H1 (cell line): ENCODE data around the gene RALGAPB. TPM values are rescaled to one million over a fixed set of nuclear protein-coding genes. Genes with fewer than 3 reads are reported as not detected.

Source experiments
- CTCF ChIA-PET: fragments of 300-600 bp; sonication (Branson Sonifier 250); formaldehyde crosslinking; loops from one replicate; lab custom pipeline; 2021; ENCODE audit not compliant: partially characterized antibody; lab: Charles Lee
- POLR2A ChIA-PET: fragments of 300-600 bp; sonication (Branson Sonifier 250); formaldehyde crosslinking; loops from one replicate; lab custom pipeline; 2021; ENCODE audit warnings: inconsistent platforms; ENCODE audit not compliant: partially characterized antibody; lab: Charles Lee
- DNase-seq, 2 experiments: peaks; one replicate each; pipeline versions ENCODE4 v3.0.0 to v3.0.0-alpha.2; 2010 to 2022; ENCODE audit warnings: low spot score in 2 of 2, low read depth in 1 of 2, mixed read lengths in 1 of 2
- FAIRE-seq: peaks from 2 replicates; lab custom pipeline; 2011; peaks lifted over from hg19 to GRCh38; lab: Jason Lieb, UNC
- H2AFZ ChIP-seq: 2 replicates; pipeline ENCODE4 v1.8.1; 2012; ENCODE audit warnings: low read length, inconsistent platforms
- H2AK5ac ChIP-seq: 2 replicates; pipeline ENCODE4 v1.6.1; 2013; ENCODE audit warnings: low read depth, low read length
- H2BK120ac ChIP-seq: replicated peaks from 2 replicates; pipeline ENCODE3; 2013; ENCODE audit warnings: low read depth, low read length, inconsistent platforms
- H2BK12ac ChIP-seq: 2 replicates; pipeline ENCODE4 v1.6.1; 2013; ENCODE audit warnings: low read depth, low read length
- H2BK15ac ChIP-seq: 2 replicates; pipeline ENCODE4 v1.6.1; 2013; ENCODE audit warnings: low read length
- H2BK20ac ChIP-seq: 2 replicates; pipeline ENCODE4 v1.6.1; 2013; ENCODE audit warnings: low read length
- H2BK5ac ChIP-seq: 2 replicates; pipeline ENCODE4 v1.6.1; 2013; ENCODE audit warnings: low read depth, low read length
- H3K14ac ChIP-seq: 2 replicates; pipeline ENCODE4 v1.6.1; 2013; ENCODE audit warnings: inconsistent platforms; ENCODE audit not compliant: insufficient read length
- H3K18ac ChIP-seq: 2 replicates; pipeline ENCODE4 v1.6.1; 2013; ENCODE audit warnings: low read length; ENCODE audit errors: extremely low read depth
- H3K23ac ChIP-seq: 2 replicates; pipeline ENCODE4 v1.6.1; 2013; ENCODE audit warnings: inconsistent platforms; ENCODE audit not compliant: insufficient read length
- H3K23me2 ChIP-seq: 2 replicates; pipeline ENCODE4 v1.6.1; 2013; ENCODE audit warnings: low read depth, low read length
- H3K27ac ChIP-seq: 2 replicates; pipeline ENCODE4 v1.6.1; 2011; ENCODE audit warnings: low read depth, low read length, inconsistent platforms
- H3K27me3 ChIP-seq, 4 experiments: replicated peaks in 1 of 4; 1 replicate in 1 of 4; 2 replicates in 3 of 4; pipeline versions ENCODE4 v1.6.1 to v1.8.1; 2011 to 2013; ENCODE audit warnings: low read length in 3 of 4, mild to moderate bottlenecking in 3 of 4, inconsistent platforms in 2 of 4, mixed read lengths in 2 of 4, moderate library complexity in 1 of 4; ENCODE audit not compliant: control insufficient read depth in 3 of 4, insufficient read depth in 3 of 4; ENCODE audit errors: extremely low read depth in 1 of 4
- H3K36me3 ChIP-seq, 4 experiments: 2 replicates each; pipeline versions ENCODE4 v1.6.1 to v1.8.1; 2011 to 2013; ENCODE audit warnings: mild to moderate bottlenecking in 4 of 4, low read length in 3 of 4, moderate library complexity in 2 of 4, control low read depth in 1 of 4, inconsistent platforms in 1 of 4; ENCODE audit not compliant: insufficient read depth in 4 of 4, control insufficient read depth in 2 of 4
- H3K4ac ChIP-seq: replicated peaks from 2 replicates; pipeline ENCODE3; 2013; ENCODE audit warnings: low read length, low read depth, mixed read lengths, inconsistent platforms; ENCODE audit not compliant: insufficient read length
- H3K4me1 ChIP-seq, 4 experiments: replicated peaks in 1 of 4; 1 replicate in 1 of 4; 2 replicates in 3 of 4; pipeline versions ENCODE4 v1.6.1 to v1.8.1; 2011 to 2013; ENCODE audit warnings: low read length in 3 of 4, inconsistent platforms in 2 of 4, mixed read lengths in 1 of 4; ENCODE audit not compliant: insufficient read depth in 4 of 4, control insufficient read depth in 3 of 4
- H3K4me2 ChIP-seq, 2 experiments: 2 replicates each; pipeline versions ENCODE4 v1.6.1 to v1.8.1; 2011 to 2013; ENCODE audit warnings: low read depth in 2 of 2, low read length in 2 of 2, control low read depth in 1 of 2, inconsistent platforms in 1 of 2, mild to moderate bottlenecking in 1 of 2; ENCODE audit not compliant: insufficient read depth in 1 of 2
- H3K4me3 ChIP-seq, 4 experiments: fragments of 200-600, 300-600 bp in 1 of 4; sonication (generic), shearing (Covaris generic), sonication (Bioruptor Twin) in 1 of 4; 2 replicates each; pipeline versions ENCODE4 v1.5.1 to v1.8.1; 2011 to 2016; ENCODE audit warnings: low read length in 4 of 4, low read depth in 3 of 4, control low read depth in 2 of 4, inconsistent platforms in 2 of 4, mild to moderate bottlenecking in 2 of 4, mixed read lengths in 1 of 4, moderate library complexity in 1 of 4; ENCODE audit not compliant: insufficient read depth in 2 of 4; ENCODE audit errors: extremely low read depth in 1 of 4
- H3K56ac ChIP-seq: replicated peaks from 2 replicates; pipeline ENCODE3; 2013; ENCODE audit warnings: low read depth, mild to moderate bottlenecking, mixed read lengths, low read length, inconsistent platforms; ENCODE audit not compliant: insufficient read length
- H3K79me1 ChIP-seq: 2 replicates; pipeline ENCODE4 v1.6.1; 2013; ENCODE audit warnings: low read depth, low read length, control low read depth
- H3K79me2 ChIP-seq, 2 experiments: 2 replicates each; pipeline versions ENCODE4 v1.6.1 to v1.8.1; 2012 to 2013; ENCODE audit warnings: low read length in 2 of 2, mild to moderate bottlenecking in 2 of 2, inconsistent platforms in 1 of 2; ENCODE audit not compliant: insufficient read depth in 2 of 2, control insufficient read depth in 1 of 2
- H3K9ac ChIP-seq, 4 experiments: replicated peaks in 1 of 4; 1 replicate in 1 of 4; 2 replicates in 3 of 4; pipeline versions ENCODE4 v1.6.1 to v1.8.1; 2011 to 2013; ENCODE audit warnings: low read depth in 3 of 4, low read length in 3 of 4, control low read depth in 2 of 4, mild to moderate bottlenecking in 2 of 4, moderate library complexity in 2 of 4, inconsistent platforms in 1 of 4; ENCODE audit errors: extremely low read depth in 1 of 4
- H3K9me3 ChIP-seq, 2 experiments: 2 replicates each; pipeline versions ENCODE4 v1.6.1 to v1.8.1; 2012 to 2013; ENCODE audit warnings: mild to moderate bottlenecking in 2 of 2, moderate library complexity in 2 of 2, control low read depth in 1 of 2, inconsistent platforms in 1 of 2, low read depth in 1 of 2, low read length in 1 of 2, mixed read lengths in 1 of 2; ENCODE audit not compliant: insufficient read depth in 2 of 2
- H4K20me1 ChIP-seq, 2 experiments: replicated peaks in 1 of 2; 2 replicates each; pipeline versions ENCODE3 to v1.8.1; 2011 to 2013; ENCODE audit warnings: inconsistent platforms in 2 of 2, low read length in 2 of 2, mild to moderate bottlenecking in 1 of 2; ENCODE audit not compliant: insufficient read depth in 2 of 2, control insufficient read depth in 1 of 2
- H4K5ac ChIP-seq: 2 replicates; pipeline ENCODE4 v1.6.1; 2013; ENCODE audit warnings: low read length, low read depth, mixed read lengths, inconsistent platforms; ENCODE audit not compliant: insufficient read length
- H4K8ac ChIP-seq: 2 replicates; pipeline ENCODE4 v1.8.0; 2013; ENCODE audit warnings: mild to moderate bottlenecking, moderate library complexity, low read length, inconsistent platforms; ENCODE audit not compliant: insufficient read depth; ENCODE audit errors: extremely low read depth
- H4K91ac ChIP-seq: replicated peaks from 2 replicates; pipeline ENCODE3; 2013; ENCODE audit warnings: low read length, mixed read lengths, inconsistent platforms; ENCODE audit not compliant: insufficient read length
- BRCA1 ChIP-seq: IDR thresholded peaks from 2 replicates; pipeline ENCODE4 v1.6.1; 2012; ENCODE audit warnings: low read depth, low read length, improper control_type of control experiment
- CBX8 ChIP-seq: fragments of 300-800, 300-1000 bp; sonication (generic); IDR thresholded peaks from 2 replicates; pipeline ENCODE4 v1.7.1; 2016; ENCODE audit warnings: low read depth, low read length, borderline replicate concordance
- CHD2 ChIP-seq: IDR thresholded peaks from 2 replicates; pipeline ENCODE4 v1.6.1; 2012; ENCODE audit warnings: low read length, improper control_type of control experiment
- CTBP2 ChIP-seq: IDR thresholded peaks from 2 replicates; pipeline ENCODE4 v1.7.0; 2011; ENCODE audit warnings: borderline replicate concordance, mild to moderate bottlenecking, moderate library complexity, mixed read lengths, low read length; ENCODE audit not compliant: insufficient read depth, insufficient read length
- EP300 ChIP-seq, 2 experiments: IDR thresholded peaks; 1 replicate in 1 of 2; 2 replicates in 1 of 2; pipeline ENCODE4 v1.6.1; 2011 to 2012; ENCODE audit warnings: low read depth in 2 of 2, low read length in 2 of 2, mild to moderate bottlenecking in 2 of 2, borderline replicate concordance in 1 of 2, inconsistent platforms in 1 of 2, moderate library complexity in 1 of 2
- EZH2 ChIP-seq: fragments of 200-600 bp; sonication (generic); IDR thresholded peaks from 2 replicates; pipeline ENCODE4 v1.7.1; 2012; ENCODE audit warnings: low read depth, mild to moderate bottlenecking, moderate library complexity, low read length, inconsistent platforms; ENCODE audit not compliant: severe bottlenecking
- JUN ChIP-seq: IDR thresholded peaks from 2 replicates; pipeline ENCODE4 v1.6.1; 2011; ENCODE audit warnings: low read depth, mild to moderate bottlenecking, improper control_type of control experiment, low read length
- KDM4A ChIP-seq: IDR thresholded peaks from one replicate; pipeline ENCODE4 v1.7.1; 2012; ENCODE audit warnings: low read depth, mild to moderate bottlenecking, moderate library complexity, low read length, inconsistent platforms; ENCODE audit not compliant: severe bottlenecking
- KDM5A ChIP-seq: fragments of 200-600 bp; IDR thresholded peaks from 2 replicates; pipeline ENCODE4 v1.7.1; 2012; ENCODE audit warnings: mild to moderate bottlenecking, low read length, inconsistent platforms, mixed read lengths
- MAFK ChIP-seq: IDR thresholded peaks from 2 replicates; pipeline ENCODE4 v1.6.1; 2012; ENCODE audit warnings: low read depth, mild to moderate bottlenecking, improper control_type of control experiment, low read length
- MAX ChIP-seq: IDR thresholded peaks from 2 replicates; pipeline ENCODE4 v1.6.1; 2012; ENCODE audit warnings: inconsistent platforms
- WGBS, 2 experiments: shearing (Covaris generic) in 1 of 2; methylation state at CpG; one replicate each; pipeline versions ENCODE4 v1.1.6 to v1.1.7; 2013 to 2015; ENCODE audit warnings: low lambda C conversion rate in 2 of 2, mixed read lengths in 2 of 2, inconsistent platforms in 1 of 2, low coverage in 1 of 2, missing lambda C conversion rate in 1 of 2; ENCODE audit not compliant: insufficient replicate concordance in 2 of 2, insufficient coverage in 1 of 2, insufficient read length in 1 of 2; ENCODE audit errors: extremely low coverage in 1 of 2, missing lambda C conversion rate in 1 of 2; 5-methylcytosine and 5-hydroxymethylcytosine counted together
- polyA plus RNA-seq, 7 experiments: library from polyadenylated mRNA; depleted of rRNA in 3 of 7; stranded (reverse) in 5 of 7; unstranded in 2 of 7; fragments of >200 nt in 5 of 7; fragments of 200-250 nt in 2 of 7; gene quantifications; 1 replicate in 5 of 7; 2 replicates in 1 of 7; 4 replicates in 1 of 7; pipeline versions ENCODE4 v1.2.1 to v1.2.3, GENCODE V29; 2011 to 2013; ENCODE audit warnings: missing spikeins in 2 of 7, mixed read lengths in 2 of 7
- total RNA-seq: library from RNA; stranded (reverse); fragmentation: NEBNext Ultra II Directional; extraction: Animal tissue kit (Norgen Biotek cat#: 25700); gene quantifications from 2 replicates; pipeline ENCODE4 v1.2.1, GENCODE V29; 2021

RALGAPB gene
- total and polyA plus RNA-seq, 2 of the 8 experiments (the other 6 are each of a cell fraction or from before 2014, with no cell fraction given) = 10.6 to 35.1 TPM

GRCh38 chr20:38573413-38573812 is 100.8 kb downstream of the RALGAPB start:
- FAIRE-seq = no peak
- 91% methylated on average over 7 of the region's 7 CpGs; no CpG with 5 or more reads in 1 of the 2 experiments for WGBS, 2 experiments
- H4K8ac ChIP-seq = no peak overlapping the region
- TF ChIP-seq CHD2 = no peak
- no peak for TF ChIP-seq CBX8
- no peak for TF ChIP-seq JUN
- no peak for TF ChIP-seq EZH2
- TF ChIP-seq KDM4A = no peak
- no peak for TF ChIP-seq MAFK
- TF ChIP-seq CTBP2 = no peak
- no peak for TF ChIP-seq EP300 (IDR thresholded peaks at IDR 0.05; ENCODE audit: borderline replicate concordance in 1 of 2, low read depth in 2 of 2, low read length in 2 of 2)
- no peak for TF ChIP-seq KDM5A
- TF ChIP-seq BRCA1 = no peak
- TF ChIP-seq MAX = no peak

More at GRCh38 chr20:38573413-38573812, 100.8 kb downstream of the RALGAPB start:
- H2BK5ac ChIP-seq = no peak overlapping the region
- H3K23me2 ChIP-seq = no peaks in the 10 kb centered on the region
- H3K9me3 ChIP-seq = no peaks in the 10 kb centered on the region
- no peak overlapping the region for H2BK12ac ChIP-seq
- no peak overlapping the region for H3K4me3 ChIP-seq
- no peak overlapping the region for H3K56ac ChIP-seq
- no peaks in the 10 kb centered on the region for H3K79me2 ChIP-seq
- POLR2A ChIA-PET = no interaction called here
- no peak for DNase-seq
- no peak overlapping the region for H4K5ac ChIP-seq
- H3K18ac ChIP-seq = no peak overlapping the region
- no peak overlapping the region for H3K27ac ChIP-seq
- no peak overlapping the region for H2AK5ac ChIP-seq
- no peak overlapping the region for H3K23ac ChIP-seq
- H3K36me3 ChIP-seq = peaks cover 3 to 32% (median 19%) of the 10 kb centered on the region in 4 experiments; a peak in 7 of 8 replicates
- no peaks in the 10 kb centered on the region for H4K20me1 ChIP-seq
- H2BK120ac ChIP-seq = no peak overlapping the region
- H4K91ac ChIP-seq = no peak overlapping the region
- no peak overlapping the region for H2AFZ ChIP-seq
- H2BK20ac ChIP-seq = no peak overlapping the region
- H3K9ac ChIP-seq = no peak overlapping the region
- H2BK15ac ChIP-seq = no peak overlapping the region
- H3K4me2 ChIP-seq = no peak overlapping the region
- CTCF ChIA-PET = interaction anchor here (0.6 kb wide), 1 partner anchor 1431 kb away, joined by 3 read pairs; no protein-coding TSS in a partner anchor
- H3K79me1 ChIP-seq = no peaks in the 10 kb centered on the region
- 0 out of 7 replicates have a peak, but pooled peaks cover 0 to 2% (median 0%) of the 10 kb centered on the region in 4 experiments for H3K4me1 ChIP-seq
- H3K27me3 ChIP-seq = no peaks in the 10 kb centered on the region
- no peak overlapping the region for H3K4ac ChIP-seq
- H3K14ac ChIP-seq = no peak overlapping the region
